ENCODE data around the gene PPP1R1B. TPM values are rescaled to one million over a fixed set of nuclear protein-coding genes. Genes with fewer than 3 reads are reported as not detected.

Gene PPP1R1B
- total RNA-seq, 1 donor from 2014 or later, result 0.12 TPM

- DNase-seq (ENCODE audit: low spot score), result no peak
- H3K4me1 Mint-ChIP-seq (ENCODE audit: low read depth), result peaks cover 3% of the 10 kb centered on the region
- peaks cover 3% of the 10 kb centered on the region for H3K36me3 Mint-ChIP-seq (ENCODE audit: low read depth)
- peaks cover 82% of the 10 kb centered on the region for H3K27me3 Mint-ChIP-seq (ENCODE audit: low read depth)
- H3K4me3 Mint-ChIP-seq (ENCODE audit: unreplicated experiment), result no peak overlapping the region
- no peak for TF ChIP-seq CTCF (IDR thresholded peaks at IDR 0.05)
- H3K27ac Mint-ChIP-seq (ENCODE audit: unreplicated experiment), result no peak overlapping the region
- no peaks in the 10 kb centered on the region for H3K9me3 Mint-ChIP-seq (ENCODE audit: low read depth)
Observed at GRCh38 chr17:39599004-39599664, 27.6 kb upstream of the PPP1R1B start.

- Mint-ChIP-seq H3K27me3 (ENCODE audit: low read depth) (peaks cover 80% of the 10 kb centered on the region), H3K4me3 (ENCODE audit: unreplicated experiment) (no peak overlapping the region), H3K9me3 (ENCODE audit: low read depth) (no peaks in the 10 kb centered on the region), H3K36me3 (ENCODE audit: low read depth) (peaks cover 3% of the 10 kb centered on the region), H3K4me1 (ENCODE audit: low read depth) (peaks cover 3% of the 10 kb centered on the region), H3K27ac (ENCODE audit: unreplicated experiment) (no peak overlapping the region)
- no peak for DNase-seq (ENCODE audit: low spot score)
- TF ChIP-seq CTCF (IDR thresholded peaks at IDR 0.05), result no peak
Observed at GRCh38 chr17:39599665-39600231, 27.0 kb upstream of the PPP1R1B start.

DNA sequence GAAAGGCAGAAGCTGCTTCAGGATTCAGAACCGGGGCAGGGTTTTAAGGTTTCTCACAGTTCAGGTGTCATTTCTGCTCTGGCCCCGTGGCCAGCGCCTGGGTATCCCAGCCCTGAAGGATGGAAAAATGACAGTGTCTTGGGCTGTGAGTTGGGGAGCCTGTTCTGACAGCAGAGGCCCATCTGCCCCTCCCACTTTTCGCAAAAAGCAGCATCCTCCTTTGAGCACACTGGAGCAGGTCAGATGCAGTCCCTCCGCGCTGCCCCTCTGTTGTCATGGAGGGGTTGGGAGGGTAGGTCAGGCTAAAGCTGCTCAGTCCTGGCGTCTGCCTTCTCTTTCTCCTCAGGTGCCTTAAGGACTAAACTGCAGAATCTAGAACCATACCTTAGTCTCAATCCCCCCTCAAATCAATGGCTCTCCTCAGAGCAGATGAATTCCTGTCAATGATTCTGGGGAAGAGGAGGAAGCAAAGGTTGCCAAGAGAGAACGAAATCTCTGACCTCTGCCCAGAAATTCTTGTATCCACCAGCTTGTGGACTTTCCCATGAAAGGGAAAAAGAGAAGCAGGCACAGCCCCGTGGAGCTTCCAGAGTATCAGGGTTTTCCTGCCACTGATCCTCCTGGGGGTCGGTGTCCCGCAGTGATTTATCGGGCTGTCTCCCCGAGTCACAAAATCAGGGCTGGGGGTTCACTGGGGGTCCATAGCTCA lies 26.3 kb upstream of the PPP1R1B start:
- H3K4me3 Mint-ChIP-seq (ENCODE audit: unreplicated experiment), result no peak overlapping the region
- H3K9me3 Mint-ChIP-seq (ENCODE audit: low read depth), result no peaks in the 10 kb centered on the region
- peaks cover 78% of the 10 kb centered on the region for H3K27me3 Mint-ChIP-seq (ENCODE audit: low read depth)
- no peaks in the 10 kb centered on the region for H3K36me3 Mint-ChIP-seq (ENCODE audit: low read depth)
- no peak overlapping the region for H3K27ac Mint-ChIP-seq (ENCODE audit: unreplicated experiment)
- peaks cover 5% of the 10 kb centered on the region for H3K4me1 Mint-ChIP-seq (ENCODE audit: low read depth)
- no peak for TF ChIP-seq CTCF (IDR thresholded peaks at IDR 0.05)
- DNase-seq (ENCODE audit: low spot score), result no peak

DNA sequence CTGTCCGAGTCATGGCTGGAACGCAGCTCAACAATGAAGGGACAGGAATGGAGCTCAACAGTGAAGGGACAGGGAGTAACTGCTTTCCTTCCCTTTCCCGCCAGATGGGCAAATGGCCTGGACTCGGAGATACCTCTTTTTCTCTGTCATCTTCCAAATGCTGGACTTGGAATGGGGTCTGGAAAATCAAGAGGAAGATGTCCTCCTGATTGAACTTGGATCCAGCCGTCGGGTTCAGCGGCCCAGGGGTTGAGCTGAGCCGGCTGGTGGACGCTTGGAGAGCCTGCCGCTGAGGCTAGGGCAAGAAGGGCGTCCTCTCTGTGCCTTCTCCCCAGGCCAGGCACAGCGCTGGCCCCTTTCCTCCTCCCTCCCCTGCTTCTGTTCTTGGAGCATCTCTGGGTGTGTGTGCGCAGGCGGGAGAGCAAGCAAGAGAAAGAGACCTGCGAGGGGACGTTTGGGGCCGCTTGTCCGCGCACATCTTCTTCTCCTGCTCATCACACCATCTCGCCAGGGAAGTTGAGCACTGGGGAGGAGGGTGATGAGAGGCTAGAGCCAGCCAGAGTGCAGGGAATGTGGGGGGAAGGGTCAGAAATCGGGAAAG lies 25.7 kb upstream of the PPP1R1B start:
- DNase-seq (ENCODE audit: low spot score), result no peak
- no peak overlapping the region for H3K27ac Mint-ChIP-seq (ENCODE audit: unreplicated experiment)
- no peaks in the 10 kb centered on the region for H3K36me3 Mint-ChIP-seq (ENCODE audit: low read depth)
- no peaks in the 10 kb centered on the region for H3K9me3 Mint-ChIP-seq (ENCODE audit: low read depth)
- TF ChIP-seq CTCF (IDR thresholded peaks at IDR 0.05), result no peak
- H3K4me3 Mint-ChIP-seq (ENCODE audit: unreplicated experiment), result no peak overlapping the region
- peaks cover 9% of the 10 kb centered on the region for H3K4me1 Mint-ChIP-seq (ENCODE audit: low read depth)
- peaks cover 75% of the 10 kb centered on the region for H3K27me3 Mint-ChIP-seq (ENCODE audit: low read depth)

Data from chondrocyte (in vitro differentiated cells).